Measurements from ENCODE around the gene RGS5. TPM values are rescaled to one million over a fixed set of nuclear protein-coding genes. Genes with fewer than 3 reads are reported as not detected.
A peak's percentile ranks its signal among the peaks of the same experiment; 100 is the strongest.

RGS5 gene
- total RNA-seq, 1 experiment from 2014 or later = 4.7 TPM

GRCh38 chr1:163163881-163164582 is 38.7 kb downstream of the RGS5 start:
- CTCF ChIA-PET = no interaction called here
- Histone ChIP-seq H3K4me1 (ENCODE audit: insufficient read depth, low read length, poor library complexity, severe bottlenecking) (peaks cover 71% of the 10 kb centered on the region), H3K27me3 (replicated peaks; ENCODE audit: insufficient read depth, low read depth, low read length, poor library complexity) (no peaks in the 10 kb centered on the region), H3K9me3 (ENCODE audit: low read depth, low read length, poor library complexity, severe bottlenecking) (no peaks in the 10 kb centered on the region), H3K27ac (ENCODE audit: low read depth, low read length, poor library complexity, severe bottlenecking) (no peak overlapping the region), H3K4me3 (ENCODE audit: low read depth, low read length, poor library complexity, severe bottlenecking) (no peak overlapping the region), H3K36me3 (ENCODE audit: insufficient read depth, low read length, poor library complexity, severe bottlenecking) (no peaks in the 10 kb centered on the region)
- intact Hi-C loops (cut with micrococcal nuclease; ENCODE audit: unreplicated experiment) = no loop called here
- BruUV-seq (replicated peaks) = no TSS peak
- DNase-seq (ENCODE audit: low spot score) = no peak
- no peak for TF ChIP-seq CTCF (conservative IDR thresholded peaks at IDR 0.05; ENCODE audit: low read depth, low read length)
- TF ChIP-seq EZH2 (IDR thresholded peaks at IDR 0.05; ENCODE audit: borderline replicate concordance, low read depth, low read length, poor library complexity, severe bottlenecking) = no peak
- POLR2A ChIA-PET (ENCODE audit: low non-redundant PET) = no interaction called here

- Histone ChIP-seq H3K36me3 (ENCODE audit: insufficient read depth, low read length, poor library complexity, severe bottlenecking) (no peaks in the 10 kb centered on the region), H3K27ac (ENCODE audit: low read depth, low read length, poor library complexity, severe bottlenecking) (peak overlapping the region; percentile 42), H3K27me3 (replicated peaks; ENCODE audit: insufficient read depth, low read depth, low read length, poor library complexity) (no peaks in the 10 kb centered on the region), H3K4me3 (ENCODE audit: low read depth, low read length, poor library complexity, severe bottlenecking) (no peak overlapping the region), H3K9me3 (ENCODE audit: low read depth, low read length, poor library complexity, severe bottlenecking) (no peaks in the 10 kb centered on the region), H3K4me1 (ENCODE audit: insufficient read depth, low read length, poor library complexity, severe bottlenecking) (peaks cover 66% of the 10 kb centered on the region)
- ChIA-PET POLR2A (ENCODE audit: low non-redundant PET) (no interaction called here), CTCF (no interaction called here)
- no peak for TF ChIP-seq EZH2 (IDR thresholded peaks at IDR 0.05; ENCODE audit: borderline replicate concordance, low read depth, low read length, poor library complexity, severe bottlenecking)
- no peak for TF ChIP-seq CTCF (conservative IDR thresholded peaks at IDR 0.05; ENCODE audit: low read depth, low read length)
- no TSS peak for BruUV-seq (replicated peaks)
- no peak for DNase-seq (ENCODE audit: low spot score)
- intact Hi-C loops (cut with micrococcal nuclease; ENCODE audit: unreplicated experiment) = no loop called here
Measured at GRCh38 chr1:163163163-163163562, 39.6 kb downstream of the RGS5 start.

- BruUV-seq (replicated peaks) = no TSS peak
- POLR2A ChIA-PET (ENCODE audit: low non-redundant PET) = no interaction called here
- 0 out of 2 replicates have a peak, but pooled peaks have one; percentile 12 for TF ChIP-seq CTCF (conservative IDR thresholded peaks at IDR 0.05; ENCODE audit: low read depth, low read length)
- TF ChIP-seq EZH2 (IDR thresholded peaks at IDR 0.05; ENCODE audit: borderline replicate concordance, low read depth, low read length, poor library complexity, severe bottlenecking) = no peak
- Histone ChIP-seq H3K9me3 (ENCODE audit: low read depth, low read length, poor library complexity, severe bottlenecking) (no peaks in the 10 kb centered on the region), H3K4me3 (ENCODE audit: low read depth, low read length, poor library complexity, severe bottlenecking) (peak overlapping the region; percentile 3), H3K27ac (ENCODE audit: low read depth, low read length, poor library complexity, severe bottlenecking) (peak overlapping the region; percentile 42), H3K4me1 (ENCODE audit: insufficient read depth, low read length, poor library complexity, severe bottlenecking) (peaks cover 59% of the 10 kb centered on the region), H3K36me3 (ENCODE audit: insufficient read depth, low read length, poor library complexity, severe bottlenecking) (no peaks in the 10 kb centered on the region), H3K27me3 (replicated peaks; ENCODE audit: insufficient read depth, low read depth, low read length, poor library complexity) (no peaks in the 10 kb centered on the region)
- CTCF ChIA-PET = no interaction called here
- intact Hi-C loops (cut with micrococcal nuclease; ENCODE audit: unreplicated experiment) = no loop called here
- DNase-seq (ENCODE audit: low spot score) = peak; percentile 68
Measured at GRCh38 chr1:163162381-163162914, 40.3 kb downstream of the RGS5 start.
